Vagina (tissue), 2 donors: ENCODE results near the gene CCDC177. TPM values are rescaled to one million over a fixed set of nuclear protein-coding genes. Genes with fewer than 3 reads are reported as not detected.

Experiments used
- DNase-seq, 2 donors: peaks; one replicate each; pipeline ENCODE4 v3.0.0-alpha.2; 2017; ENCODE audit errors: extremely low spot score in 2 of 2
- H3K27ac ChIP-seq: fragments of 200-600 bp; sonication (generic); one replicate; pipeline ENCODE4 v1.5.1; 2019
- H3K27me3 ChIP-seq: fragments of 200-600 bp; sonication (generic); one replicate; pipeline ENCODE4 v1.5.1; 2019
- H3K36me3 ChIP-seq, 2 donors: fragments of 200-600 bp; sonication (generic); one replicate each; pipeline ENCODE4 v1.5.1; 2017 to 2019
- H3K4me1 ChIP-seq: fragments of 200-600 bp; sonication (generic); one replicate; pipeline ENCODE4 v1.5.1; 2019
- H3K4me3 ChIP-seq, 2 donors: fragments of 200-600 bp; sonication (generic); 1 replicate in 1 of 2; 2 replicates in 1 of 2; pipeline ENCODE4 v1.5.1; 2016 to 2019
- H3K9me3 ChIP-seq: fragments of 200-600 bp; sonication (generic); one replicate; pipeline ENCODE4 v1.5.1; 2019
- CTCF ChIP-seq, 3 experiments: fragments of 450-650 bp in 2 of 3; fragments of 200-600 bp in 1 of 3; sonication (generic) in 1 of 3; IDR thresholded peaks; one replicate each; pipeline ENCODE4 v1.5.1; 2017 to 2019; ENCODE audit warnings: antibody characterized with exemption in 3 of 3, mild to moderate bottlenecking in 2 of 3, moderate library complexity in 2 of 3
- POLR2A ChIP-seq, 2 donors: fragments of 450-650 bp; IDR thresholded peaks; one replicate each; pipeline ENCODE4 v1.6.1; 2017; ENCODE audit warnings: antibody characterized with exemption in 2 of 2, mild to moderate bottlenecking in 2 of 2, moderate library complexity in 2 of 2
- POLR2AphosphoS5 ChIP-seq, 2 donors: sonication (generic); formaldehyde crosslinking; IDR thresholded peaks; one replicate each; pipeline ENCODE4 v1.9.0; 2017; ENCODE audit warnings: antibody characterized with exemption in 2 of 2, mild to moderate bottlenecking in 2 of 2, low read depth in 1 of 2; ENCODE audit not compliant: insufficient read depth in 1 of 2
- intact Hi-C: fragments of 100-400 bp; cut with DNase I; formaldehyde crosslinking; loops from one replicate; pipeline ENCODE4 v1.15.1; 2023
- total RNA-seq: library from RNA; depleted of rRNA; stranded (reverse); fragments of >200 nt; gene quantifications from one replicate; pipeline ENCODE4 v1.2.3, GENCODE V29; 2016

CCDC177 gene
- total RNA-seq, 1 donor from 2014 or later = not detected

DNA sequence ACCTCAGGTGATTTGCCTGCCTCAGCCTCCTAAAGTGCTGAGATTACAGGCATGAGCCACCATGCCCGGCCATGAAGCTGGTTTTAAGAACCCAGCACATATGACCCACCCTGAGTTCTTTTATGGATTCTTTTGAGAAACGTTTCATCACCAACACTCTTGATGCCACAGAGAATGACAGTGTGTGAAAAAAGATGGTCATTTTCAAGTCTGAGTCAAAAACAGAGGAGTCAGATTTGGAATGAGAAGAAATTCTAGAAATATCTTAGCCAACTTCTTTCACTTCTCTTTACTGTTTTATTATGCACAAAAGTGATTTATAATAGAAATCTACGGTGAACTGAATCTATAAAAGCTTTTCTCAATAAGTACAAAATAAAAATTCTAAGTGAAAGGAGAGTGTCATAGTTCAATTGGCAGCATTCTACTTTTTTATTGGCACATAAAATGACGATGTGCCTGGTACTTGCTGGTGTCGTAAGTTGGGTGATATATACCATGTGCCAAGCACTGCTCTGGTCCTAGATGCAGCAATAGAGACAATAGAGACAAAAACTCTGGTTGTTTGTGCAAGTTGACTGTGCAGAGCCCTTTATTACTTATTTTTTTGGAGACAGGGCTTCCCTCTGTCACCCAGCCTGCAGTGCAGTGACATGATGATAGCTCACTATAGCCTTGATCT is 33.9 kb downstream of the CCDC177 start:
- TF ChIP-seq POLR2A (IDR thresholded peaks at IDR 0.05) (no peak), POLR2AphosphoS5 (IDR thresholded peaks at IDR 0.05; ENCODE audit: insufficient read depth in 1 of 2, low read depth in 1 of 2) (no peak), CTCF (IDR thresholded peaks at IDR 0.05) (no peak)
- intact Hi-C loops = no loop called here
- H3K4me3 ChIP-seq = no peak overlapping the region
- H3K4me1 ChIP-seq = peaks cover 5% of the 10 kb centered on the region
- no peak for DNase-seq
- H3K27ac ChIP-seq = no peak overlapping the region
- no peaks in the 10 kb centered on the region for H3K36me3 ChIP-seq
- H3K27me3 ChIP-seq = no peaks in the 10 kb centered on the region
- no peaks in the 10 kb centered on the region for H3K9me3 ChIP-seq

DNA sequence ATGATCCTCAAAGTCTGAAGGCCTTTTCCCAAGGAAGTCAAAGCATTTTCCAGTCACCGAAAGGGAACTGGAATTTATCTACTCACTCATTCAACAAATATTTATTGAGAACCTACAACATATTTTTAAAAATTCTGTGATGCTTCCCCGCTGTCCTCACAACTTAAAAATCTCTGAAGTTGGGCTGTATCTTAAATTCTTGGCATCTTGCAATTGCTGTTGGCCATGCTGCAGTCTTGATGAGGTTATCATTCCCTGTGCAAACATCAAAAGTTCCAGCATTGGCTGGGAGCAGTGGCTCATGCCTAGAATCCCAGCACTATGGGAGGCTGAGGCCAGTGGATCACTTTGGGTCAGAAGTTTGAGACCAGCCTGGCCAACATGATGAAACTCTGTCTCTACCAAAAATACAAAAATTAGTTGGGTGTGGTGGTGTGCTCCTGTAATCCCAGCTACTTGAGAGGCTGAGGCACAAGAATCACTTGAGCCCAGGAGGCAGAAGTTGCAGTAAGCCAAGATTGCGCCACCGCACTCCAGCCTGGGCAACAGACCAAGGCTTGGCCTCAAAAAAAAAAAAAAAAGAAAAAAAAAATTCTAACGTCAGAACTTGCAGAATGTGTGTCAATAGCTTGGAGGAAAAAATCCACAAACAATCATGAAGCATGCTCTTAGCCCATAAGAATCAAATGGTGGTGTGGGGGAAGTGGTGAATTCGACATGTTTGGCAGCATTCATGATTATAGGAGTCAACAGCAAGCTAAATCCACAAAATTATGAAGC is 34.9 kb downstream of the CCDC177 start:
- Histone ChIP-seq H3K9me3 (no peaks in the 10 kb centered on the region), H3K4me3 (no peak overlapping the region), H3K27ac (no peak overlapping the region), H3K4me1 (peaks cover 5% of the 10 kb centered on the region), H3K27me3 (no peaks in the 10 kb centered on the region), H3K36me3 (no peaks in the 10 kb centered on the region)
- DNase-seq = no peak
- intact Hi-C loops = no loop called here
- TF ChIP-seq POLR2A (IDR thresholded peaks at IDR 0.05) (no peak), CTCF (IDR thresholded peaks at IDR 0.05) (no peak), POLR2AphosphoS5 (IDR thresholded peaks at IDR 0.05; ENCODE audit: insufficient read depth in 1 of 2, low read depth in 1 of 2) (no peak)

DNA sequence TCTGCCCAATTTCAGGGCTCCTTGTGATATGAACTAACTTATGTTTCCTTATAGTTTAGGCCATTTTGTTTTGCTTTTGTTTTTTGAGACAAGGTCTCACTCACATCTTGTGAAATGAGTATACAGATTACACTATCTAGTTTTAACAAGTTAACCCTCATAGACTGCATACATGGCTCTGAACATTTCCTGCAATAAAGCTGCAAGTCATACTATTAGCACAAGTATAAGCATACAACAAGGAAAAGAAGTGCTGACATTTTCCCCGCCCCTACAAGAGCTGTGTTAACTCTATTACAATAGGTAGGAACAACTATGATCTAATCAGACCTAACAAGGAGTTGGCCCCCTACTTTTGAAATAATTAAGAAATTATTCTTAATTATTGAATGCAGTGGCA is 35.9 kb downstream of the CCDC177 start:
- no peak for TF ChIP-seq CTCF (IDR thresholded peaks at IDR 0.05)
- no peak for TF ChIP-seq POLR2AphosphoS5 (IDR thresholded peaks at IDR 0.05; ENCODE audit: insufficient read depth in 1 of 2, low read depth in 1 of 2)
- TF ChIP-seq POLR2A (IDR thresholded peaks at IDR 0.05) = no peak
- Histone ChIP-seq H3K27me3 (no peaks in the 10 kb centered on the region), H3K4me1 (peaks cover 5% of the 10 kb centered on the region), H3K27ac (no peak overlapping the region), H3K4me3 (no peak overlapping the region), H3K36me3 (no peaks in the 10 kb centered on the region), H3K9me3 (no peaks in the 10 kb centered on the region)
- no peak for DNase-seq
- intact Hi-C loops = no loop called here

DNA sequence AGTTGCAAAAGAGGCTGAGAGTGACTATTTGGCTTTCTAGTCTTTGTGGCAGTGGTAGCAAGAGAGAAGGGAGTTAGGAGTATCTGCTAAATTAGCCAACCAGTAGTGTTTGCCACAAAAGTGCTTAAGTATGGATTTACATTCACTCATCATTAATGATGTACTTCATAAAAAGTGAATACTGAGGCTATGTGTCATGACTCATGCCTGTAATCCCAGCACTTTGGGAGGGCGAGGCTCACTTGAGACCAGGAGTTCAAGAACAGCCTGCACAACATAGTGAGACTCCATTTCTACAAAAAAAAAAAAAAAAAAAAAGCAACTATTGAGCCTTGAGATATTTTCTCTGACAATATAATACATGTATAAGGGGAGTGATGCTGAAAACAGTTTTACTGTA is 36.8 kb downstream of the CCDC177 start:
- no peak for DNase-seq
- Histone ChIP-seq H3K4me1 (peaks cover 5% of the 10 kb centered on the region), H3K36me3 (no peaks in the 10 kb centered on the region), H3K9me3 (no peaks in the 10 kb centered on the region), H3K27me3 (no peaks in the 10 kb centered on the region), H3K4me3 (no peak overlapping the region), H3K27ac (no peak overlapping the region)
- intact Hi-C loops = no loop called here
- TF ChIP-seq POLR2AphosphoS5 (IDR thresholded peaks at IDR 0.05; ENCODE audit: insufficient read depth in 1 of 2, low read depth in 1 of 2) (no peak), CTCF (IDR thresholded peaks at IDR 0.05) (no peak), POLR2A (IDR thresholded peaks at IDR 0.05) (no peak)

- Histone ChIP-seq H3K27me3 (no peaks in the 10 kb centered on the region), H3K4me1 (peaks cover 5% of the 10 kb centered on the region), H3K27ac (no peak overlapping the region), H3K4me3 (no peak overlapping the region), H3K36me3 (no peaks in the 10 kb centered on the region), H3K9me3 (no peaks in the 10 kb centered on the region)
- intact Hi-C loops = no loop called here
- DNase-seq = no peak
- TF ChIP-seq POLR2A (IDR thresholded peaks at IDR 0.05) = no peak
- no peak for TF ChIP-seq CTCF (IDR thresholded peaks at IDR 0.05)
- no peak for TF ChIP-seq POLR2AphosphoS5 (IDR thresholded peaks at IDR 0.05; ENCODE audit: insufficient read depth in 1 of 2, low read depth in 1 of 2)
Observed at GRCh38 chr14:69536971-69537370, 37.7 kb downstream of the CCDC177 start.
